NCI-H748 treated with DMSO at 0.1 percent for 48 hours (cell line): ENCODE data around the gene ARFGEF2.
"Not testable (repeated sequence)": the region's sequence is repeated elsewhere in the genome, so short reads cannot be mapped to it uniquely, and the experiment has no call there.

Experiments used
- DNase-seq: peaks from one replicate; lab custom pipeline; 2025; lab: John Stamatoyannopoulos, UW

The ARFGEF2 gene

GRCh38 chr20:48999890-49000870, 78.7 kb downstream of the ARFGEF2 start:
- DNase-seq = peak; percentile 17

- no peak for DNase-seq
Measured at GRCh38 chr20:49001741-49002140, 80.2 kb downstream of the ARFGEF2 start.

DNA sequence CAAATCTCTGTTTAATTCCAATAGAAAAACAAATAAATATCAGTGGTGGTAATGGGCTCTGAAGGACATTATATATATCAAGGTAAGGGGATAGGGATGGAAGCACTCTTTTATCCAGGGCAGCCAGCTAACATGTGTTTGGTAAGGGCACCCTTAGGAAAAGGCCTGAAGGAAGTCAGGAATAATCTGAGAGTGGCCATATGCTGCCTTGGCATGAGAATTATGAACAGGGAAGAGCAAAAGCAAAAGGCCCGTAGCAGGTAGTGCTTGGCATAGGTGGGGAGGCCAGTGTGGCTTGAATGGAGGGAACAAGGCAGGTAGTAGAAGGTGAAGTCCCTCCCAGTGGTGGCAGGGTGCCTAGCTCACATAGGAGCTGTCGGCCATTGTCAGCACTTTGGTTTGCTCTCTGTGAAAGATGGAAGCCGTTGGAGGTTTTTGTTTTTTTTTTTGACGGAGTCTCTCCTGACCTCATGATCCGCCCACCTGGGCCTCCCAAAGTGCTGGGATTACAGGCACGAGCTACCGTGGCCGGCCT, 85.0 kb downstream of the ARFGEF2 start:
- no peak for DNase-seq

- no peak for DNase-seq
Measured at GRCh38 chr20:49009899-49010631, 88.6 kb downstream of the ARFGEF2 start.

DNA sequence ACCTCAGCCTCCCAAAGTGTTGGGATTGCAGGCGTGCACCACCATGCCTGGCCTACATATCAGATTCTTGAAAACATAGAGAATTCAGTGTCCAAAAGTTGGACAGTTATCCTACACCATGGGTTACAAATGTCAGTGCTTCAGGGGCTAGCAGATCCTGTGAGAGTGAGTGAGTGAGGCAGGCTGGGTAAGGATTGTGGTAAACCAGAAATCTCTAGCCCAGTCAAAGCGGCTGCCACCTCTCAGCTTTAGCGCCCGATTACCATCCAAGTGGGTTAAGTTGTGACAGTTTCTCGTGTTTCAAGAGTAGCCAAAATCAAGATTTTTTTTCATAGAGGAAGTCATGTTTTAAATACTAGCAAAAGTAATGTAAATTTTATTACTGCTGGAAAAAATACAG, 102.7 kb downstream of the ARFGEF2 start:
- no peak for DNase-seq

DNA sequence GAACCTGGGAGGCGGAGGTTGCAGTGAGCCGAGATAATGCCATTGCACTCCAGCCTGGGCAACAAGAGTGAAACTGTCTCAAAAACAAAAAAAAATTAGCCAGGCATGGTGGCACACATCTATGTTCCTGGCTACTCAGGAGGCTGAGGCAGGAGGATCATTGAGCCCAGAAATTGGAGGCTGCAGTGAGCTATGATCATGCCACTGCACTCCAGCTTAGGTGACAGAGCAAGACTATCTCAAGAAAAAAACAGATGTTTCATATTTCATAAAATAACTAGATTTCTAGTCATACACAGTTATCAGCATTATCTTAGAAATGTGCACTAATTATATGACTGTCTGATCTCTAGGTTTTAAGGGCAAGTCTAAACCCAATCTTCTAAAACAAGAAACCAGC, 106.7 kb downstream of the ARFGEF2 start:
- not testable (repeated sequence) for DNase-seq

DNA sequence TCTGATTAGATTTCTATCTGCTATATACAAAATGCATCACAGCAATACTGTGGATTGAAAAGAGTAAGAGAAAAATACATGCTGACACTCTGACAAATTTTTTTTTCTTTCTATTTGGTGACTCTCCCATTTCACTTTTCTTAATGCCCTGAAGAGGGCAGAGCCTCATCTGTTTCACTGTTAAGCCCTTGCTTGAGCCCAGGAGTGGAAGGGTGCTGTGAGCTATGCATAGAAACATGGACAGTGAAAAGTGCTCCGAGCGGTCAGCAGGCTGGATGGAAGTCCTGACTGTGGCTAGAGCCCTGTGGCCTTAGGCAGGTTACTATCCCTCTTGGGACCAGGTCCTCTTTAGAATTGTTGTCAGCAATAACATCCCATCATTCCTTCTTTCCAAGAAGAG, 107.2 kb downstream of the ARFGEF2 start:
- DNase-seq = no peak

- no peak for DNase-seq
Measured at GRCh38 chr20:49029203-49029602, 107.7 kb downstream of the ARFGEF2 start.

DNA sequence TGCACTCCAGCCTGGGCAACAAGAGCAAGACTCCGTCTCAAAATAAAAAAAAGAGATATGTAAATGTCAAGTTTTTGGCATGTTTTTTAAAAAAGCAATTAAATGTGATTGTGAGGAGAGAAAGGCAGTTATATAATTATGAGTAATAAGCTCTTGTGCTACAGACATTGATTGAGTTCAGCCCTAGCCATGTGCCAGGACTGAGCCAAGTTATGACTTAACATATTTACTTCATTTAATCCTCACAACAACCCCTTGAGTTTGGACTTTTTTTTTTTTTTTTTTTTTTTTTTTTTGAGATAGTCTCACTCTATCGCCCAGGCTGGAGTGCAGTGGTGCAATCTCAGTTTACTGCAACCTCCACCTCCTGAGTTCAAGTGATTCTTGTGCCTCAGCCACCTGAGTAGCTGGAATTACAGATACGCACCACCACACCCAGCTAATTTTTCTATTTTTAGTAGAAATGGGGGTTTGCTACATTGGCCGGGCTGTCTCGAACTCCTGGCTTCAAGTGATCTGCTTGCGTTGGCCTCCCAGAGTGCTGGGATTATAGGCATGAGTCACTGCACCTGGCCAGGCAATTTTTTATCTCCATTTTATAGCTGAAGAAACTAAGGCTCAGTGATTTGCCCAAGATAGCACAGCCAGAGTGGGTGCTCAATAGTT, 109.6 kb downstream of the ARFGEF2 start:
- DNase-seq = no peak

- no peak for DNase-seq
Measured at GRCh38 chr20:49032455-49032854, 110.9 kb downstream of the ARFGEF2 start.

DNA sequence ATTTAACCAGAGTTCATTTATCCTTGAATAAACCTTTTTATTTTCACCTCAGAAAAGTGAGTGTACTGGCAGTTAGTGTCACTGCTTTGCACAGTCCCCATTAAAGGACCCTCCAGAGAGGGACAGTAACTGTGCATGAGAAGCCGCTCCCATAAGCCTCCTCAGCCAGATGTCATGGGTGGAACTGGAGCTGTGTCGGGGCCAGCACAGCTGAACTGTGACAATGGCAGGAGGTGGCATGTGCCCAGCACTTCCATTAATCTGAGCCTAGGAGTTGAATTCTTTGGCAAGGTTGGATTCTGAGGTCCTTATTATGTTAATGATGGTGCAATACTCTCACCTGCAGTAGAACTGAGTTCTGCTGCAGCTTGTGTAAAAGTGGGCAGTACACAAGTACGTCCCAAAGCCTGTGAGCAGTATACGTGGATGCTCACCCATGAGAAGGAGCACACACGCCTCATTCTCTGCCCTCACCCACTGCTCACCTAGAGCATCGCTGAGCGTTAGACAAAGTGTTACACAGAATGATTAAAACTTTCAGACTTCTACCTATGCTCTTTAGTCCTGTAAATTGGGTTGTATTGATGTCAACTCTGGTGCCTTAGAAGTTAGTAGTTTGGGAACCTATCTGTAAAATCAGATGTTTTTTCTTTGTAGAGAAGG, 112.7 kb downstream of the ARFGEF2 start:
- no peak for DNase-seq

GRCh38 chr20:49037962-49038387, 116.5 kb downstream of the ARFGEF2 start:
- no peak for DNase-seq

- no peak for DNase-seq
Measured at GRCh38 chr20:49039854-49040253, 118.3 kb downstream of the ARFGEF2 start.

GRCh38 chr20:49043000-49043399, 121.5 kb downstream of the ARFGEF2 start:
- no peak for DNase-seq

DNA sequence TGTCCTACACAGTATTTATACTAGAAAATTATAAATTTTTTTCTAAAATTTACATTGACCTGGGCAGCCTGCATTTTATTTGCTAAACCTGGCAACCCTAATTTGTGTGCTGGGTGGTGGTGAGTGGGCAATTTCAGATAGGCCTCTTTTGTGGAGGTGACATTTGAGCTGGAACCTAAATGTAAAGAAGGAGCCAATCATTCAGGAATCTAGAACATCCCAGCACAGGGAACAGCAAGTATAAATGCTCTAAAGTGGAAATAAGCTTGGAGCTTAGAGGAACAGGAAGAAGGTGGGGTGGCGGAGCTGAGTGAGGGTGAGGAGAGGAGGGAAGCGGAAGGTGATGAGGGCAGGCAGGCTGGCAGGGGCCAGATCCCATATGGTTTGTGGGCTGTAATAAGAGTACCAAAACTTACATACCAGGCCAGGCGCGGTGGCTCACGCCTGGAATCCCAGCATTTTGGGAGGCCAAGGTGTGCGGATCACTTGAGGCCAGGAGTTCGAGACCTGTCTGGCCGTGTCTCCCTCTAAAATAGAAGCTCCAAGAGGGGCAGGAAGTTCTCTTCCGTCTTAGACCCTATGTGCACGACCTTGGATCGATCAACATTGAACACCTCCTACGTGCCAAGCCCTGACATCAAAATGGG, 124.1 kb downstream of the ARFGEF2 start:
- DNase-seq = no peak

- DNase-seq = peak; percentile 84
Measured at GRCh38 chr20:49046087-49046900, 124.8 kb downstream of the ARFGEF2 start, which contains the start of gene CSE1L. Gene CSE1L, plus strand, starts transcription at chr20:49046312. Its CDS starts 12,152 bp downstream, at chr20:49058464.

DNA sequence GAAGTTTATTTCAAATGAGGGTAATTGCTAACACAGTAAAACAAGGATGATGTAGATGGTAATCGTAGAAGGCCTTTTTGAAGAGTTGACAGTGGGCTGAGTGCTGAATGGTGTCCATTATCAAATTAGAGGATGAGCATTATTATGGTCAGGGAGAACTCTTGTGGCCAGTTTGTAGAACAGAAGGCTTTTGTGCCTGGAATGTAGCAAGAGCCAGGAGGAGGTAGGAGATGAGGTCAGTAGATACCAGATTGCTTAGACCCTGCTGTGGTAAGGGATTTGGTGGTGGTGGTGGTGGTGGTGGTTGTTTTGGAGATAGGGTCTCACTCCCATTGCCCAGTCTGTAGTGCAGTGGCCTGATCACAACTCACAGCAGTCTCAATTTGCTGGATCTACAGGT, 130.8 kb downstream of the ARFGEF2 start:
- DNase-seq = no peak

DNA sequence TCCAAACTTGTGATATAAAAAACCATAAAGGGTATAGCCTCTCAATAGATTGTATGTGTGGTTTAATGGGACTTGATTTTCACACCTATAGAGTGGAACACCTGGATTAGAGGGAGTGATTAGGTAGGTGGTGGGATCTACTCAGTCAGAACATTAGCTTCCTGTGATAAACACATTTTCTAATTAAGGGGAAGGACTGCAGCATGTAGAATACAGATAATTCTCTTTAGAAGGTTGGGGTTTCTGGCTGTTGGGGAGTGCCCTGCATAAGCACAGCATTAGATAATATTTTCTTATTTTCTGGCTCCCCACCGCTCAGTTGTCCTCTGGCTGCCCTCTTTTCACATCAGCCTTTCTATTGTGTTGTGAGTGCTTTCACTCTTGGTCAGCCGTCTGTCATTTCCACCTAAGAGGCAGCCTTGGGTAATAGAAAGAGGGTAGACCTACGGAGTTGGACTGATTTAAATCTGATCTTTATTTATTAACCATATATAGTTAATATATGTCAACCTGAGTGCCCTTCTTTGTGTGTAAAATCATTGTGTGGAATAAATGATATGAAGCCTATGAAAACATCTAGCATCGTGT, 132.6 kb downstream of the ARFGEF2 start:
- DNase-seq = no peak

GRCh38 chr20:49063279-49063678, 141.8 kb downstream of the ARFGEF2 start:
- DNase-seq = no peak

- DNase-seq = no peak
Measured at GRCh38 chr20:49074521-49074920, 153.0 kb downstream of the ARFGEF2 start.
